ENCODE measurements around the gene LCN2.
A peak's percentile ranks its signal among the peaks of the same experiment; 100 is the strongest.
"Not testable (repeated sequence)": the region's sequence is repeated elsewhere in the genome, so short reads cannot be mapped to it uniquely, and the experiment has no call there.

LCN2 gene

DNA sequence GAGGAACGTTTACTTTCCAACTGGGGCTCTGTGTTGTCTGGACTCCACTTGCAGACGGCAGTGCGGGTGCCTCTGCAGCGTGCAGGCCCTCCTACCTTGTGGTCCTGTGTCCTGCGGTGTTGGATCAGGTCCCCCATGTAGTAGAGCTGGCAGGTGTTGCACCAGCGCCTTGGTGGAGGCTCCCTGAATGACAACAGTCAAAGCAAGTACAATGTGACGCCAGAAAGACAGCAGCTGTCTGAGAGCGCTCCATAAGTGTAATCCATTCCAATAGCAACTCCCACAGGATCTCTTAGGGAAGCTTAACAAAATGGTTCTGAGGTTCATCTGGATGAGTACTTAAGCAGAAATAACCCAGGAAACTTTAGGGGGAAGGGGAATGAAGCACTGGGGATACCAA, 20.7 kb downstream of the LCN2 start:
- peak; percentile 92 for DNase-seq

DNA sequence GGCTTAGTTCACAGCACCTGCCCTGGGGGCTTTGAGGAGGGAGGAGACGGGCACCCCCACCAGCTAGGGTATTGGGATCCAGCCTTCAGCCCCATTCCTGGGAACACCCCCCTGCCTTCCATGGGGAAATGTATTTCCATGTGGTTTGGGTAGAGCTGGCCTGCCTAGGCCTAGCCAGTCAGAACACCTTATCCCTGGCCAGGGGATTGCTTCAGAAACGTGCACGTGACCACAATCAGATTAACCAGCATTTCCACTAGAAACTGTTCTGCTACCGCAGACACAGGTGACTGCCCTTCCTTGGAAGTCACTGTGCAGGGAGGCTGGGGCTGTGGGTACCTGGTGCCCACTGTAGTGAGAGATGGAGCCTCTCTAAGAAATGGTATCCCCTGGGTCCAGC, 24.8 kb downstream of the LCN2 start:
- DNase-seq = no peak

DNA sequence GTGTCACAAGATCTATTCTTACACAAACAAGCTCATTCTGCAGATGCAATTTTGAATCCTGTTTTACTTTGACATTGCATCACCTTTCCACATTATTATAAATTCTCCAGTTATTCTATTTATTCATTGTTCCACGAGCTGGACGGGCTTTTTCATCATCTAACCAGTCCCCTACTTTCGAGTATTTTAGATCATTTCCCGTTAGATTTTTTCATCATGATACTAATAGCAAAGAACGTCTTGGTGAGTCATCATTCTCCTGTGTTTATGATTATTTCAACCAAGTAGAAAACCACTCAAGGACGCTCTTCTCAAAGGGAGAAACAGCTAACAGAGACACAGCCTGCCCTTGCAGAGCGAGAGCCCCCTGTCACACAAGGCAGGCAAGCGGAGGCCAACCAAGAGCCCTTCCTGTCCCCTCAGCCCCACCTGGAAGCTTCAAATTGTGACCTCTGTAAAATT, 25.9 kb downstream of the LCN2 start:
- DNase-seq = no peak

DNA sequence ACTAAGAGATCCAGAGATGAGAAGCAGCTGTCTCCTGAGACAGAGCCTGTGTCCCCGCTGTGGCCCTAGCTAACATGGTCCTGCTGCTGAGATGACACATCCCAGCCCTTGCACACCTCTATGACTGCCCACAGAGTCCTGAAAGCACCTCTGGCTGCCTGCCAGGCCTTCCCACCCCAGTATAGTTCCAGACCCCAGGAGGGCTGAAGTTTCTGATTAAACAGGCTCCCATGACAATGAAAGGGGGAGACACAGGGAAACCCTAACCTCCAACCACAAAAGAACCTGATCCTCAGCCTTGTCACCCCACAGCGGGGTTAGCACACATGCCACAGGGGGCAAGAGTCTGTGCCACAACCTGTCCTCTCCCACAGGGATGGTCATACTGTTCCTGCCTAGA, 26.5 kb downstream of the LCN2 start:
- no peak for DNase-seq

DNA sequence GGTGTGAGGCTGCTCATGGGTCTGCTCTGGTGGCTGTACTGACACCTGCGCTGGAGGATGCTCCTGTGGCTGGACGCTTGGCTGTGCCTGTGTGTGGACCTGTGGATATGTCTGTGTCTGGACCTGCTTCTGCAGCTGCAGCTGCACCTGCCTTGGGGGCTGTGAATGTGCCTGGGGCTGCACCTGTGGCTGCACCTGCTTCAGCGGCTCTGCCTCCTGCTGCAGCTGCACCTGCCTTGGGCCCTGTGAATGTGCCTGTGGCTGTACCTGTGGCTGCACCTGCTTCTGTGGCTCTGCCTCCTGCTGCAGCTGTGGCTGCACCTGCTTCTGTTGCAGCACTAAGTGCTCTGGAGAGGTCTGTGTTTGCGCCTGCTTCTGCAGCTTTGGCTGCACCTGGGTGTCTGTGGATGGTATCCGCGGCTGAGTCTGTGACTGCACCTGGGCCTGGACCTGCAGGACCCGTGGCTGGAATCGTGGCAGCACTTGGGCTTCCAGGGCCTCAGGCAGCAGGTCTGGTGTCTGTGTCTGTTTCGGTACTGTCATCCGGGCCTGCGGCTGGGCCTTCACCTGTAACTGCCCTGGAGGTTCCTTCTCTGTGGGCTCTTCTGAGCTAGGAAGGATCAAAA, 29.7 kb downstream of the LCN2 start:
- no peak for DNase-seq

DNA sequence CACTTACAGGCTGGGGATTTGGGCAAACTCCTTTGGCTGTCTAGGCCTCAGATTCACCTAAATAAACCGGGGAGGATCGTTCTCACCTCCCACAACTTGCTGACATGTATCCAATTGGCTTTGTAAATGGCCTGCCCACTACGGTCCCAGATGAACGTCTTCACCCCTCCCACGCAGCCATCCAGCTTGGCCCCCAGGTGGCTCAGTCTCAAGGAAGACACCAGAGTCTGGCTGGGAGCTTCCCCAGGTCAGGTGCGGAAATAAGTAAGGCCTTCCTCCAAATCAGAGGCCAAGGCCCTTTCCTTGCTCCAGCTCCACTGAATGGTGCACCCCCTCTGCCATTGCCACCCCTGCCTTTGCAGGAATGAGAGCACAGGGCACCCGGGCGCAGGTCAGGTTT, 30.7 kb downstream of the LCN2 start:
- no peak for DNase-seq

DNA sequence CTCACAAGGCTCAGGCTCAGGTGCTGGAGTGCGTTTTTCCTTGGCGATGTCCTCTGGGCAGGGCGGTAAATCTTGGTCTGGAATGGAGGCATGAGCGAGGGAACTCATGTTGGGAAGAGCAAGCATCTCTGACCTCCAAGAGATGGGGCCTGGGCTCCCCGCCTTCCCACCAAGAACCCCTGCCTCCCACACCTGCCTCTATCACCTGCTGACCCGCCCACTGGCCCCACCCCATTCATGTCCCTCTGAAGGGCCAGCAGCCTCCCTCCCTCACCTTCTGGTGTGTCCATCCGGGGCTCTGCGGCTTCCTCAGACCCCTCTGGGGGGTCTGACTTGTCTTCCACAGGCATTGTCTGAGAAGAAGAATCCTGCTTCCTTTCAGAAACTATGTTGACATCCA, 31.2 kb downstream of the LCN2 start:
- no peak for DNase-seq

DNA sequence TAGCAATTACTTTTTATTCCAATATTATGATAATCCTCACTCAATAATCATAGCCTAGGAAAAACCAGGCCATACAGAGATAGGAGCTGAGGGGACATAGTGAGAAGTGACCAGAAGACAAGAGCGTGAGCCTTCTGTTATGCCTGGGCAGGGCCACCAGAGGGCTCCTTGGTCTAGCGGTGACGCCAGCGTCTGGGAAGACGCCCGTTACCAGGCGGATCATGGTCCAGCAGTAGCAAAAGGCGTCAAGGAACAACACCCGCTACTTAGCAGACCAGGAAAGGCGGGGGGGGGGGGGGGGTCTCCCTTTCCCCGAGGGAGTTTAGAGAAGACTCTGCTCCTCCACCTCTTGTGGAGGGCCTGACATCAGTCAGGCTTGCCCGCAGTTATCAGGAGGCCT, 32.2 kb downstream of the LCN2 start:
- not testable (repeated sequence) for DNase-seq

DNA sequence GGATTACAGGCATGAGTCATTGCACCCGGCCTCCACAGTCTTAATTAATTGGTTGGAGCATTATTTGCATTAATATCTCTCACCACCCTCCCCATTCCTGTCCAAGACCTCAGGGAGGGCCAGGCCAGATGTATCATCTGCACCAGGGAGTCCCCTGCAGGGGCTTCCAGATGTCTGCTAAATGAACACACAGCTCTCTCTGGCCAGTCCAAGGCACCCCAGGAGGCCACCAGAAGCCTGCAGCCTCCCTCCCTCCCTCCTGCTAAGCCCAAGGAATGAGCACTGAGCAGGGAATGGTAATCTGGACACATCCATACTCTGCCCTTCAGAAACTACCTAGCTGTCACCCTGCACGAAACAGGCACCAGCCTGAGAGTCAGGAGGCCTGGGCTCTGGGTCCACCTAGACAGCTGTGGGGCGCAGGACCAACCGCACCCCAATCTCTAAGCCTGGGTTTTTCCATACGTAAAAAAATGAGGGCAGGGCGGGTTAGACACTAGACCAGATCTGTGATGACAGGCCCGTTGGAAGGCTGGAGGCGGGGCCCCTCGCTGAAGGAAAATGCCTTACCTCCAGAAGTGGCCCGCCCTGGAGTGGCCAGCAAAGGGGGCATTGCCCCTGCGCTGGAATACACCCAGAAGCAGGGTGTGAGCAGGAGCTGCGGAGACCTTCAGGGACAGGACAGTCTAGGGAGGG, 33.8 kb downstream of the LCN2 start:
- DNase-seq = no peak

DNA sequence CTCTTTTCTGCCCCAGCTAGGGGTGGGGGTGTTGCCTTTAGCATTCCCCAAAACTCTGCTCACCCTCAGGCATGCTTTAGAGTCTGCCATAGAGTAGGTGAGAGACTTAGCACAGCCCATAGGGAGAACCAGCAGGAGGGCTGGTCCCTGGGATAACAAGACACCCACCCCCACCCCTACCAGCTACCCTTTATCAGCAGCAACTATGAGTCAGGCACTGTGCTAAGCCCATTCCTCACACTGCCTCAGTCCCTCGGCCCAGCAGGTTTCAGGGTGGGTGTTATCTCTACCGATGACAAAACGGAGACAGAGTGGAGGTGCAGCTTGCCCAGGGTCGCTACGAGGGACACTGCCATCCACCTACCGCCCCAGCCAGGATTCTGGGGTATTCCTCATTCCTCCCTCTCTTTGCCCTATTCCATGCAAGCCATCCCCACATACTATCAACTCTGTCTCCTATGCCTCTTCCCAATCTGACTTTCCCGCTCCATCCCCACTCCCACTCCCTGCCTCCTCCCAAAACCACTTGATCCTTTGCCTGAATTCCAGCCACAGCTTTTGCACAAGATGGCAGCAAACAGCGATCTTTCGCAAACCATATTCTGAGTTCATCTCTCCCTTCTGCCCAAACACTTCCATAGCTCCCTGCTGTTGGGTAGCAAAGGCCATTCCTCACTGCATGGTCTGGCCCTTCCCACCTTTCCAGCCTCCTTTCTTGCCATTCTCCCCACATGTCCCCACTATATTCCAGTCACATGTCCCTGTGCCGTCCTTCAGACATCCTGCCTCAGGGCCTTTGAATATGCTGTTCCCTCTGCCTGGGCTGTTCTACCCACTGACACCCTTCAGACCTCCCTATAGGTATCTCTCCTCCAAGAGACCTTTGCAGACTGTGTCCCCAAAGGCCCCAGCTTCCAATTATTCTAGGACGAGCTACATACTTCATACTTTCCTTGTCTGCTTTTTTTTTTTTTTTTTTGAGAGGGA, 37.0 kb downstream of the LCN2 start:
- DNase-seq = no peak

DNA sequence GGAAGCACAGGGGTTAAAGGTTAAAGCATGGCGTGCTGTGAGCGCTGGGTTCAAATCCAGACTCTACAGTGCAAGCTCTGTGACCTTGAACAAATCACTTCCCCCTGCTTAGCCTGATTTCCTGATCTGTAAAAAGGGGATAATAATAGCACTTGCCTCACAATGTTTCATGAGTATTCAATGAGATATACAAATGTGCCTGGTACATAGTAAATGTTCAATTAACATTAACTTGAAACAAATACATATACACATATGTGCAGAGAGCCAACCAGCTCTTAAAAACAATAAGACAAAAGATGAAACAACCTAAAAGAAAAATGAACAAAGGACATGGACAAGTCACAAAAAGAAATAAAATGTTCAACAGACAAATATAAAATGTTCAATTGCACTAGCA, 38.1 kb downstream of the LCN2 start:
- DNase-seq = no peak

DNA sequence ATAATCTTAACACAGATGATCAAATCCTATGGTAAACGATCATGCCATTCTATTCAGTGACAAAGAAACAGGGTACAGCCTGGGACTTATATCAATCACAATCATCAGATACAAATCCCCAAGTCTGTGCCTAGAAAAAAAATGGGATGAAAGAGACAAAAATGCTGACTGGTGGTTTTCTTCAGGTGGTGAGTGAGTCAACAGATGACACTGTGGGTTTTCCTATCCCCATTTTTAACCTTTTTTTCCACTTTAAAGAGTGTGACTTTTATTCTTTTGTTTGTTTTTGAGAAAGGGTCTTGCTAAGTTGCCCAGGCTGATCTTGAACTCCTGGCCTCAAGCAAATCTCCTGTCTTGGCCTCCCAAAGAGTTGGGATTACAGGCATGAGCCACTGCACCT, 39.0 kb downstream of the LCN2 start:
- DNase-seq = no peak

DNA sequence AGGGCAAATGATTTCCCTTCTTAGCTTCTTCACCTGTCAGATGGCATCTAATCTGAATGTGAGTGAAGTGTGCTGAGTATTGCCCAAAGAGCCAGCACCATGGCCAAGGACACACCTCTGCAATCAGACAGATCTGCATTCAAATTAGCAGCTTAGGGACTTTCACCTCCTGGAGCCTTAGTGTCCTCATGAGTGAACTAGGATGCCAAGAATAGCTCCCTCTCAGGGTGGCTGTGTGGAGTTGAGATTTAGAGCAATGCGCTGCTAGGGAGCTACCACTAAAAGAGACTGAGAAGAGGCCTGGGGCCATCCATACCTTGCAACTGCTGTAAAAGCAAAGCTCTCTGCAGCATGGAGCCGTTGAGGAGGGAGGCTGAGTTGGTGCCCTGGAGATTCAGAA, 40.8 kb downstream of the LCN2 start:
- no peak for DNase-seq

DNA sequence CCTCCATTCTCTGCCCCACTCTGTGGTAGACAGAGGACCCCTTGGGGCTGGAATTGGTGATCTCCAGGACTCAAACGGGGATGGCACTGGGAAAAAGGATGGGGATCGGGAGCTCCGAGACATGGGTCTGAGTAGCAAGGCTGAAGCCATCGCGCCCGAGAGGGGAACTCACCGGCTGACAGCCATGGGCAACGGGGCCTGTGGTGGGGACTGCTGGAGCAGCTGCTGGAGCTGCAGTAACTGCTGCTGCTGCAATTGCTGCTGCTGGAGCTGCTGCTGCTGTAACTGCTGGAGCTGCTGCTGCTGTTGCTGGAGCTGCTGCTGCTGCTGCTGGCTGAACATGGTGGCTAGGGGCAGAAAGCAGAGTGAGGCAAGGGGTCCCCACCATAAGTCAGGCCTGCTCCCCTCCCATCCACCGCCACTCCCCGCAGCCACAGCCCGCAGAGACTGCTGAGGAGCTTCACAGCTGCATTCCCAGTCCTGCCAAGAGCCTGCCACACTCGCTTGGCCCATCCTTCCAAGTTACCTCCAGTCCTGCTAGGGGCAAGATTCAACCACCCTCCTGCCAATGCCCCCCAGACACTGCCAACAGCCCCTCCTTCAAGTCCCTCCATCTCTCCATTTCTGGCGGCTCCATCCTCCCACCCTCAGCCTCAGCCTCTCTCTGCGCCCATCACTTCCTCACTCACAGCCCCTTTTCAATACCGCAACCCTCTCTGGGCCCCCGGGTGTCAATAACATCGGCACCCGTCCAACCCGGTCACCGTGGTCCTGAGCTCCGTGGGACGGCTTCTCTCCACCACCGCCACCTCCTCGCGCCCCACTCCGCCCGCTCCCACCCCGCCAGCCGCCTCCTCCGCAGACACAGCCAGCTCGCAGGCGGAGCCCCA, 41.5 kb downstream of the LCN2 start:
- DNase-seq = no peak

DNA sequence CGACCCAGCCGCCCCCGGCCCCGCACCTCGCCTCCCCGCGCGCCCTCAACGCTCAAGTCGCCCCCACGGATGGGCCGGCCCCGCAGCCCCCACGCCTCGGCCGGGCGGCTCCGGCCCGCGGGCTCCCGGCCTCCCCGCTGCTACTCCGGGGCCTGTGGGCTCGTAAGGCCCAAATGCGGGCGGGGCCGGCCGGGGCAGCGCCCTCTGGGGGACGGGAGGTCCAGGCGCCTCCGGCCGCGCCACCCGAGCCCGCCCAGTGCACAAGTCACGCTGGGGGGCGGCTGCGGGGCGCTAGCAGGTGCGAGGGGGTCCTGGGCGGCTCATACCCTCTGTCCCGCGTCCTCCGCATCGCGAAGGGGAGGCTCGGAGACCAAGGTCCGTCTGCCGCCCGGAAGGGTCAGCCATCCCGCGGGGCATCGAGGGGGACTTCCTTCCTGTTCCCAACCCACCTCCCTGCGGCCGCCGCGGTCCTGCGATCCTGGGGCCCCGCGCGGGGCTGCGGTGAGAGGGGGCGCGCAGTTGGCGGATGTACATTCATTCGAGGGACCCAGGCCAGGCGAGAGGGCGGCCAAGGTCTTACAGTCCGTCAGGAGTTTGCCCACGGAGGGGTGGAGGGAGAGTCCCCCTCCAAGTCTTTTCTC, 42.3 kb downstream of the LCN2 start, which contains the start of gene CIZ1:
TSS of gene CIZ1 (minus strand) at position 167 of the 641 bp plus-strand sequence. CDS start 715 bp downstream, outside the sequence.
- peak; percentile 72 for DNase-seq

DNA sequence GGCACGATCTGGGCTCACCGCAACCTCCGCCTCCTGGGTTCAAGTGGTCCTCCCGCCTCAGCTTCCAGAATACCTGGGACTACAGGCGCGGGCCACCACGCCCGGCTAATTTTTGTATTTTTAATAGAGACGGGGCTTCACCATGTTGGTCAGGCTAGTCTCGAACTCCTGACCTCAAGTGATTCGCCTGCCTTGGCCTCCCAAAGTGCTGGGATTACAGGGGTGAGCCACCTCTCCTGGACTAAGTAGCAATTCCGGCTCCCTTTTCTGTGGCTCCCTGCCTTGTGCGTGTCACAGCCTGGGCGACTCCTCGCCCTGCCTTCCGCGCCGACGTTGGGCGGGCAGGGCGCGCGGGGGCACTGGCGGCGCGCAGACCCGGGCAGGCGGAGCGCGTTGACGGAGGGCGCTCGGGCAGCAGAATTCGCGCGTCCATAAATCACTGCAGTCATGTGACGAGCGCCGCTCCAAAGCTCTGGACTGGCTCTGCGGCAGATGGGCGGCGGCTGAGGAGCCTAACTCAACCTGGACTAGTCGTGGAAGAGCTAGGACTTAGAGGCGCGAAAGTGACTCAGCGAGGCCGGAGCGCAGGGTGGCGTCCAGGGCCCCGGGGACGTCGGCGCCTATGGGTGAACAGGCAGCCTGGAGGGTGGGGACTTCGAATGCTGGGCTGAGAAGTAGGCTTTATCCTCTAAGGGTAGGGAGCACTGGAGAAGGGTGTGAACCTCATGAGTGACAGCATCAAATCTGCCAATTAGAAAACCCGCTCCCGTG, 43.5 kb downstream of the LCN2 start:
- peak; percentile 76 for DNase-seq

DNA sequence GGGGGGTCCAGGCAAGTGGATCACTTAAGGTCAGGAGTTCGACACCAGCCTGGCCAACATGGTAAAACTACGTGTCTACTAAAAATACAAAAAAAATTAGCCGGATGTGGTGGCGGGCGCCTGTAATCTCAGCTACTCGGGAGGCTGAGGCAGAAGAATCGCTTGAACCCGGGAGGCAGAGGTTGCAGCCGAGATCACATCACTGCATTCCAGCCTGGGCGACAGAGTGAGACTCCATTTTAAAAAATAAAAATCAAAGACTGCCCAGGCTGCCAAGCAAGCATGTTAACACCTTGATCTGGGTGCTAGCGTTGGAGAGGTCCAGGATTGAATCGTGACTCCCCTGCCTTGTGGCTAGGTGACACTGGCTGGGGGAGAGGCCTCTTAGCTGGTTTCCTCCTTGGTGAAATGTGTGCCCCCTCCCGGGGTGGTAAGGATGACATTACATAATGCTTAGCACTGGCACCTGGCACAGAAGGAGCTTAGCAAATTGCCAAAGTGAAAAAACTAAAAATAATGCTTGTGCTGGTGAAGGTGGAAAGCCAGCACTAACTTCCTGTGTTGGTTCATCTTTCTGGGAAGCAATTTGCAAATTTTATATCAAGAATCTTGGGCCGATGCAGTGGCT, 44.3 kb downstream of the LCN2 start:
- DNase-seq = no peak

DNA sequence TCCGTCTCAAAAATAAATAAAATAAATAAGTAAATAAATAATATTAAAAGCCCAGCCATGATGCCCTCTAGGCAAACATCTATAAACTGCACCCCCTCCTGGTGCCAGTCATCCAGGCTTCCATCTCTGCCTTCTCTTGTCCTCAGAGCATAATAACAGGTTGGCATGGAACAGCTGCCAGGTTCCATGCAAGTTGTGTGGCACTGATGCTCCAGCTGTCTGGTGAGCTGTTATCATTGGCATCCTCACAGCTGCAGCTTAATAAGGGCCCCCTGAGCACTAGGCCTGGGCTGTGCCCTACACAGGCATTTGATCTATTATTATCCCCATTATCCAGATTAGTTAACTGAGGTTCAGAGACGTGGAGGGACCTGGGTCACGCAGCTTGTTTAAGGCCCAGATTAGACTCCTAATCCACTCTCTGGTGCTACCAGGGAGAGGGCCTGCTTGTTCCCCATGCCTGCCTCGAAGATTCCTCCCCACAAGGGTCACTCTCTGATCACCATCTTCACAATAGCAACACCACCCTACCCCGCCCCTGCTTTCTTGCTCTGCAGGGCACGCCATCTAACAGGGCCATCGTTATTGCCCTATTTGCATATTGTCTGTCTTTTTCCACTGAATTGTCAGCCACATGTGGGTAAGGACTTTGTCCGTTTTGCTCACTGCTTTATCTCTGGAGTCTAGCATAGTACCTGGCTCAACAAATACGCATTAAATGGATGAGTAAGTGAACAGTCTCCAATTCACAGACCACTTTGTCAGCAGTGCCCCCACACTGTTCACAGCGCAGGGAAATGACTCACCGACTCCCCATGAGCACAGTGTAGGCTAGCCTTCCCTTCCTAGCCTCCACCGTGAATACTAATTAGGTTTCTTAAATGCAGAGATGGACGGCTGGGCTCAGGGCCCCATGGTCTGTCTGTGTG, 52.5 kb downstream of the LCN2 start:
- no peak for DNase-seq

DNA sequence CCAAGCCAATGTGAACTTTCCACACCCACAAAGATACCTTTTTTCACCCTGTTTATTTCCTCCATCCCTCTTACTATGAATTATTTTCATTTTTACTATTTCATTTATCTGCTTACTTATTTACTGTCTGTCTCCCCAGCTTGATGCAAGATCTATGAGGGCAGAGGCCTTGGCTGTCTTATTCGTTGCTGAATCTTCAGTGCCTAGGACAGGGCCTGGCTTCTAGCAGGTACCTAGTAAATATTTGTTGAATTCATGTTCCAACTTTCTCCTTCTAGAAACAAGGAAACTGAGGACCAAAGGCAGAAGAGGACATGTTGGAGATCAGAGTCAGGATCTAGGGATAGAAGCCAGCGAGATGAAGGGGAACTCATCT, 53.4 kb downstream of the LCN2 start:
- no peak for DNase-seq
